Measurements from ENCODE around the gene GPR107.

GPR107 gene

GRCh38 chr9:130138171-130138653 lies 84.5 kb downstream of the GPR107 start:
- DNase-seq: peak; percentile 94

DNA sequence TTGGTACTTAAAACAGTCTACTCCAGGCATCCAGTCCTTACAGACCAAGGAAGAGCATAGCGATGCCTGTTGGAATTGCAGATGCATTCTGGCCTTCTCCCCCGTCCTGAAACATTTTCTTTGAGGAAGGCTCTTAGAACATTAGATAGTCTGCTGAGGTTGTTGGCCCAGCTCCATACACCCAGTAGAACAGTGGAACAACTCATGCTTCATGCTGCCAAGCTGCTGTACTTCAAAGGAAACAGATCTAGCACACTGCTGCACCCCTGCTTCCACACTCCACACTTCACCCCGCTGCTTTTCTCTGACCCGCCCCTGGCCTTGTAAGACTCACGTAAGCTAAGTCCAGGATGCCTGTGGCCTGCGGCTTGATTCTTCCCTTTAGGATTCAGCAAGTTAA lies 85.1 kb downstream of the GPR107 start:
- DNase-seq: peak; percentile 98

- no peak for DNase-seq
Measured at GRCh38 chr9:130139251-130139650, 85.5 kb downstream of the GPR107 start.

GRCh38 chr9:130140706-130141105 lies 87.0 kb downstream of the GPR107 start:
- DNase-seq: no peak

- DNase-seq: no peak
Measured at GRCh38 chr9:130142056-130142455, 88.3 kb downstream of the GPR107 start.

- no peak for DNase-seq
Measured at GRCh38 chr9:130142641-130143040, 88.9 kb downstream of the GPR107 start.

DNA sequence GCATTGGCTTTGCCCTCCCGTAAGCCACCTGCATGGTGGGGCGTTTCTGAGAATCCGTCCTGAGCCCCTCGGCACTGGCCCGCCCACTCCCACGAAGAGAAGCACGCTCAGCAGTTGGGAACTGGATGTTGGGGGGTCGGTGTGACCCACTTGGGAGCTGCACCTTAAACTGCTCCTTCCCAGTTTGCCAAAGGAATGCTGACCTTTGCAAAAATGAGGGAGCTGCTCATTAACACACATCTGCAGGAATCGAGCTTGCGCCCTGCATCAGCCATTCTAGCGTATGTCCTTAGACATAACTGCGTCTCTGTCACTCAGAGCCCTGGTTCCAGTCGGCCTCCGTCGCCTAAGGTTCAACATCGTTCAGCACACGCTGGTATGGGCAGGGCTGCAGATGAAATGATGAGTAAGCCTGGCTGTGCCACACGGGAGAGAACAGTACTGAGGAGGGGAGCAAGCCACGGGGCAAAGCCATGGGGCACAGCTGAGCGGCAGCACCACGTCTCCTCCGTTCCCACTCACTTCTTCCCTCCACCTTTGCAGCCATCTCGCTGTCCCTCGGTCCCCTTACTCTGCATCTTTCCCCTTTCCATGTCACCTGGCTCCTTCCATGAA lies 89.7 kb downstream of the GPR107 start:
- no peak for DNase-seq

- DNase-seq: peak; percentile 49
Measured at GRCh38 chr9:130143958-130144366, 90.3 kb downstream of the GPR107 start.

- no peak for DNase-seq
Measured at GRCh38 chr9:130144703-130145102, 91.0 kb downstream of the GPR107 start.

DNA sequence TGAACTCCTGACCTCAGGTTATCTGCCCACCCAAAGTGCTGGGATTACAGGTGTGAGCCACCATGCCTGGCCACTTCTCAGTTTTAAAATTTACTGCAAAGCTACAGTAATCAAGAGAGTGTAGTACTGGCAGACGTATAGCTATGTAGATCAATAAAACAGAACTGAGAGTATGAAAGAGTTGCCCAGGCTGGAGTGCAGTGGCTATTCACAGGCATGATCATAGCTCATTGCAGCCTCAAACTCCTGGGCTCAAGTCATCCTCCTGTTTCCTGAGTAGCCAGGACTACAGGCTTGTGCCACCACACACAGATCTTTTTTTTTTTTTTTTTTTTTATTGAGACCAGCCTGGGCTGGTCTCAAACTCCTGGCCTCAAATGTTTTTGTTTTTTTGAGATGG lies 92.0 kb downstream of the GPR107 start:
- DNase-seq: no peak

DNA sequence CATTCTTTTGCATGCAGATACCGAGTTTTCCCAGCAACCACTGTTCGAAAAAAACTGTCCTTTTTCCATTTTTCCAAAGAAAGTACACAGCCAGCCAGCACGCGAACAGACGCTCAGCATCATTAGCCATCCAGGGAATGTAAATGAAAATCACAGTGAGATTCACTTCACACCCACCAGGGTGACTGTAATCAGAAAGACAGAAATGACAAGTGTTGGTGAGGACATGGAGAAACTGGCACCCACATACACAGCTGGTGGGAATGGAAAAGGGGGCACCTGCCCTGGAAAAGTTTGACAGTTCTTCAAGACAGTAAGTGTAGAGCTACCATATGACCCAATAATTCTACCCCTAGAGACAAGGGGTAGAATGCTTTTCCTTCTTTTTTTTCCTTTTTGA lies 93.5 kb downstream of the GPR107 start:
- DNase-seq: no peak

DNA sequence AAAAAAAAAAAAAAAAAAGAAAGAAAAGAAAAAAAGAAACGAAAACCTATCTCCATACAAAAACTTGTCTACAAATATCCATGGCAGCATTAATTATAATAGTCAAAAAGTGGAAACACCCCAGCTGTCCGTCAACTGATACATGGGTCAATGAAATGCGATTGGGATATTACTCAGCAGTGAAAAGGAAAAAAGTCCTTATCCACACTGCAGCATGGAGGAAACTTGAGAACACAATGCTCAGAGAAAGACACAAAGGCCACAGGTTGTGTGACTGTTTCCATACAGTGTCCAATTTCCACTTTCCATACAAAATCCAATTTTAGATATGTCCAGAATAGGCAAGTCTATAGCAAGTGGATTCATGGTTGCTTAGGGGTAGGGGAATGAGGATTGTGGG lies 94.2 kb downstream of the GPR107 start:
- DNase-seq: no peak

DNA sequence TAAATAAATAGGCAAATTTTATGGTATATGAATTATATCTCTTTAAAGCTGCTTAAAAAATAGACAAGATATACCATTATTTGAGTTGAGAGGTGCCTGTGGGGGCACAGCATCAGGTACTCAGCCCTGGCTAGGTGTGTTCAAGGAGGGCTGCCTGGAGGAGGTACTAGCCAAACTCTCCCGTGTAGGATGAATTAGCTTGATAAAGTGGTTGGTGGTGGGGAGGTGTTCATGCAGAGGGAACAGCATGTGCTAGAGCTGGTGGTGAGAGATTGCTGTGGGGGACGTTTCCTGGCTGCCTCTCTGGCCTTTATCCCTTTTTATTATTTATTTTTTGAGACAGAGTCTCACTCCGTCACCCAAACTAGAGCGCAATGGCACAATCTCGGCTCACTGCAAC lies 95.3 kb downstream of the GPR107 start:
- DNase-seq: no peak

GRCh38 chr9:130149654-130150286 lies 96.1 kb downstream of the GPR107 start:
- no peak for DNase-seq

- DNase-seq: peak; percentile 70
Measured at GRCh38 chr9:130150779-130151382, 97.2 kb downstream of the GPR107 start.

DNA sequence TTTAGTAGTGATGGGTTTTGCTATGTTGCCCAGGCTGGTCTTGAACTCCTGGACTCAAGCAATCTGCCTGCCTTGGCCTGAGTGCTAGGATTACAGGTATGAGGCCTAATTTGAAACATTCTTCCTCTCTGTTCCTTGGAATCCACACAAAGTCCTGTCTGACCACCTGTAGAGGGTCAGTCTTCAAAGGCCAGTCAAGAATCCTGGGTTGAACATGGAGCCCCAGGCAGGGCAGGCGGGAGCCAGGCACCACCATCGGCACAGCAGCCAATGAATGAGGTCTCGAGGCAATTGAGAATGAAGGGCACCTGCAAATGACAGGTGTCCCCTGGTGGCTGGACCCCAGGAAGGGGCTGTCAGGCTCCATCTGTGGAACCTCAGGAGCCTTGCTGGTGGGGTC lies 101.1 kb downstream of the GPR107 start:
- no peak for DNase-seq

GRCh38 chr9:130155647-130156046 lies 101.9 kb downstream of the GPR107 start:
- no peak for DNase-seq

DNA sequence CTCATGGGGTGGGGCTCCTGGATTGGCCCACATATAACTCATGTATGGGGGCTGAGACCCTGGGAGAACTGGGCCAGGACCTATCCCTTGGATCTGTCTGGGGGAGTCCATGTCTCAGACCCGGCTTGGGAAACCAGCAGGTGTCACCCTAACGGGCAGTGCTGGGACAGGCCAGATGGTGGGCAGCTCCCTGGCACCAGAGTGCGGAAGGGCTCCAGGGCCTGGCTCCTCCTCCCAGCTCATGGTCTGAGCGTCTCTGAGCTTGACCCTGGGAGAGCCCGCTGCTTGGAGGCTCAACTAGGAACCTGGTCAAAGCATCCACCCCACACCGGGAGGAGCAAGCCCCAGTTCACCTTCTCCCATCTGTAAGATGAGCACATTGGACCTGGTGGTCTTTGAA lies 103.0 kb downstream of the GPR107 start:
- no peak for DNase-seq

- DNase-seq: no peak
Measured at GRCh38 chr9:130157079-130157478, 103.4 kb downstream of the GPR107 start.

DNA sequence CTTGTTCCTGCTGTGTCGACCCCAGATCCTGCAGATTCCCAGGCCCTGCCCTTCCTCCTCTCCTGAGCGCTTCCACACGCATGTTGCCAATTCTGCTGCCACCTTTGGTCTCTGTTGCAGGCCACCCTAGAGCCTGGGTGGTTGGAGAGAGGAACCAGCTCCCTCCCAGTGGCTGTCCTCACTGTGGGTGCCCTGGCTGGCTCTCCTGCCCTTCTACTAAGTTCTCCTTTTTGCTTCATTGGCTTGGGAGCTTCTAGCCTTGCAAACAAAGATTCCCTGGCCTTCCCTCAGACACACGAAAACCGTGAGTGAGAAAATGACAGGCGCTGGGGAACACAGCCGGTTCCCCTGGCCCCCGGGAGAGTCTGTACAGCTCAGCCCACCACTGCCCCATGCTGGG lies 104.3 kb downstream of the GPR107 start:
- no peak for DNase-seq

GRCh38 chr9:130159057-130159456 lies 105.4 kb downstream of the GPR107 start:
- no peak for DNase-seq

GRCh38 chr9:130159915-130160670 lies 106.4 kb downstream of the GPR107 start:
- DNase-seq: no peak

GRCh38 chr9:130160862-130161470 lies 107.3 kb downstream of the GPR107 start:
- DNase-seq: no peak
